GM08714 (cell line): ENCODE measurements around the gene JAG2.

Experiments
- H3K4me3 ChIP-seq: fragments of 200-500 bp; sonication (Bioruptor generic); 2 replicates; pipeline ENCODE4 v1.5.1; 2014; ENCODE audit warnings: mild to moderate bottlenecking, low read length, inconsistent platforms
- ZNF274 ChIP-seq: IDR thresholded peaks from 2 replicates; pipeline ENCODE4 v1.6.1; 2012; ENCODE audit warnings: mild to moderate bottlenecking, low read depth, low read length

JAG2 gene

DNA sequence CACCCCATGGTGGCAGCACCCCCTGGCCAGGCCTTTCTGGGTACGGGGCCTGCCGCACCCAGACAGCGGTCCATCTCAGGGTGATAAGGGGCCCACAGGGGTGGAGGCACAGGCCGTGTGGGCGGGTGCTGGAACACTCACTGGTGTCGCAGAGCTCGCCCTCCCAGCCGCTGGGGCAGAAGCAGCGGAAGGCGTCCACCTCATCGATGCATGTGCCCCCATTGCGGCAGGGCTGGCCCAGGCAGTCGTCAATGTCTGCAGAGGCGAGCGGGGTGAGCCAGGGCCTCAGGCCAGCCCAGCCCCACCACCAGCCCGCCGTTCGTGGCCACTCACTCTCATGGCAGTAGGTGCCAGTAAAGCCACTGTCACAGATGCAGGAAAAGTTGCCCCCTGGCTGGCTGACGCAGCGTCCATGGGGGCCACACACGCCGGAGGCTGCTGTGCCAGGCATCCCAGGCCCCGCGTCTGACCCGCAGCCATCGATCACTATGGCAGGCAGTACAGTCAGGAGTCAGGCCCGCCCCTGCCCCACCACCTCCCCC is 19.9 kb downstream of the JAG2 start:
- no peak overlapping the region for H3K4me3 ChIP-seq
- no peak for TF ChIP-seq ZNF274

DNA sequence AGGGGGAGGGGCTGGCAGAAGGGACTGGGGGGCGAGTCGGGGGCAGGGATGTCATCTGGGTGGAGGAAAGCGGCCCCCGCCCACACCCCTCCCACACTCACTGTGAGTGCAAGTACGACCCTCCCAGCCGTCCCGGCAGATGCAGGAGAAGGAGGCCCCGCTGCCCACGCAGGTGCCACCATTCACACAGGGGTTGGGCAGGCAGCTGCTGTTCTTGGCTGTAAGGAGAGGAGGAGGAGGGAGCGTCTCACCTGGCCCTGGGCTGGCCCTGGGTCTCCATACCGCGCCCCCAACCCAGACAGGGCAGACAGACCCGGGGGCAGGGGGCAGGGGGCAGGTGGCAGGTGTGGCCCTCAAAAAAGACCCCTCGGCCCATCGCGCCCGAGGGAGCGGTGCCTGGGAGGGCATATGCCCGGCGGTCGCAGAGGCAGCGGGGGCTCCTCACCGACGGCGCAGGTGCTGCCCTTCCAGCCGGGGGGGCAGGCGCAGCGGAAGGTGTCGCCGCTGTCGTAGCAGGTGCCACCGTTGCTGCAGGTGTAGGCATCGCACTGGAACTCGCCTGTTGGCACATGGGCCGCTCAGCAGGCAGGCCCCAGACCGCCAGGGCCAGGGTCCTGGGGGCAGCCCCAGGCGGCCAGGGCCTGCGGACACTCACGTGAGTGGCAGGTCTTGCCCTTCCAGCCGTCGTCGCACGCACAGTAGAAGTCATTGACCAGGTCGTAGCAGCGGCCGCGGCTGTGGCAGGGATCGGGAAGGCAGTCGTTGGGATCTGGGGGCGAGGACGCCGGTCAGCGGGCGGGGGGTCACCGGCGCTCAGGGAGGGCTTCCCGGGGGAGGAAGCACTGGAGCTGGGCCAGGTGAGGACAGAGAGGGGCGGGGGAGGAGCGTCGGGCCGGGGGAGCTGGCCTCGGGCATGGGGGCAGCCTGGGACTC is 20.6 kb downstream of the JAG2 start:
- H3K4me3 ChIP-seq: no peak overlapping the region
- TF ChIP-seq ZNF274: no peak

- no peak for TF ChIP-seq ZNF274
- no peak overlapping the region for H3K4me3 ChIP-seq
Measured at GRCh38 chr14:105146976-105147635, 21.5 kb downstream of the JAG2 start.

GRCh38 chr14:105146181-105146975 is 22.2 kb downstream of the JAG2 start:
- TF ChIP-seq ZNF274: no peak
- H3K4me3 ChIP-seq: no peak overlapping the region

DNA sequence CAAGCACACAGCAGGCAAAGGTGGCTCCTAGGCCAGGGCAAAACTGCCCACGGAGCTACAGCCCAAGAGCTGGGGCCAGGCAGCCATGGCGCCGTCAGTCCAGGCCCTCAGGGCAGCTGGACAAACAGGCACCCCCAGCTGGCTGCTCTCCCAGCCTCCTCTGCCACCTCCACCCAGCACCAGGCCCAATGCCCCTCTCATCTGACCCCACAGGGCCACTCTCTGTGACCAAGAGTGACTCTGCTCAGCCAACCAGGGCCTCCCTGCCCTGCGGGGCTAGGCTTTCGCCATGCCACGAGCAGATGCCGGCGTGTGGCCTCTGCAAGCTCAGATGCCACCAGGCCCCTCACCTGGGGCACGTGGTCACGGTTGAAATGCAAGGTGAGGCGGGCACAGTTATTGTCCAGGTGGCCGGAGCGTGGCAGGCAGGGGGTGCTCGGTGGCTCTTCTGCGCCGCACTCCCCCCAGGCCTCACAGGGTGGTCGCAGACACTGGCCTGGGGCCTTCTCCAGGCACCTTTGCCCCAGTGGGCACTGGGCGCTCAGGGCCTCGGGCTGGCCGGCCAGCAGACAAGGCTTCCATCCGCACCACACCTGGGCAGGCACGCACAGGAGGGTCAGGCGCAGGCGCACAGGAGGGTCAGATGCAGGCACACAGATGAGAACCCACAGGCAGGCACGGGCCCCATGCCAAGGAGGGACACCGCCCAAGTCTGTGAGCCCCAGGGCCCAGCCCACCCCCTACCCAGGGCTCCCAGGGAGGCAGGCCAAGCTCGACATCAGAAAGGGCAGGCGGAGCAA is 23.0 kb downstream of the JAG2 start:
- no peak overlapping the region for H3K4me3 ChIP-seq
- no peak for TF ChIP-seq ZNF274

GRCh38 chr14:105144666-105145380 is 23.8 kb downstream of the JAG2 start:
- no peak for TF ChIP-seq ZNF274
- no peak overlapping the region for H3K4me3 ChIP-seq

DNA sequence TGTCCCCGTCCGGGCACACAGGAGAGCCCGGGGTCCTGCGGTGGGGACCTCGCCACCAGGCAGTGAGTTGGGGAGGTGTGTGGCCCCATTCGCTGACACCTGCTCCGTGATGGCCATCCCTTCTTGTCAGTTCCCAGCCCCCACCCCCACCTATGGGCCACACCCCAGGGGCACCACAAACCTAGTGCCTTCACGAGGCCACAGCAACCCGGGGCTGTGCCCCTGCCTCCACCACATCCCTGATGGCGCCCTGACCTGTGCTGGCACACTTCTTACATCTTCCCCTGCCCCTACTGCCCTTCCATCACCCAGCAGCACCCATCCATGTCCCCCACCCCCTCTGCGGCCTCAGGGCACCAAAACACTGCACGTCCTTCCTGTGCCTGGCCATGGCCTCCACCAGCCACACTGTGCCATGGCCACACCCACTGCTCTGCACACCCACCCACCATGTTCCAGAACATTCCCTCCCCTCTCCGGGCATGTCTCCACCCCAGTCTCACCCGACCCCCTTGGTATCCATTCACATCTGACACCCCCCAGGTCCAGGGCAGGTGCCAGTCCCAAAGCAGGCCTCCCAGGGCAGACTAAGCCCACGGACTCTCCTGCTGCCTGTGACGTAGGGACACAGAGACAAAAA is 24.4 kb downstream of the JAG2 start:
- H3K4me3 ChIP-seq: no peak overlapping the region
- no peak for TF ChIP-seq ZNF274

GRCh38 chr14:105143451-105144025 is 25.0 kb downstream of the JAG2 start:
- H3K4me3 ChIP-seq: no peak overlapping the region
- no peak for TF ChIP-seq ZNF274

DNA sequence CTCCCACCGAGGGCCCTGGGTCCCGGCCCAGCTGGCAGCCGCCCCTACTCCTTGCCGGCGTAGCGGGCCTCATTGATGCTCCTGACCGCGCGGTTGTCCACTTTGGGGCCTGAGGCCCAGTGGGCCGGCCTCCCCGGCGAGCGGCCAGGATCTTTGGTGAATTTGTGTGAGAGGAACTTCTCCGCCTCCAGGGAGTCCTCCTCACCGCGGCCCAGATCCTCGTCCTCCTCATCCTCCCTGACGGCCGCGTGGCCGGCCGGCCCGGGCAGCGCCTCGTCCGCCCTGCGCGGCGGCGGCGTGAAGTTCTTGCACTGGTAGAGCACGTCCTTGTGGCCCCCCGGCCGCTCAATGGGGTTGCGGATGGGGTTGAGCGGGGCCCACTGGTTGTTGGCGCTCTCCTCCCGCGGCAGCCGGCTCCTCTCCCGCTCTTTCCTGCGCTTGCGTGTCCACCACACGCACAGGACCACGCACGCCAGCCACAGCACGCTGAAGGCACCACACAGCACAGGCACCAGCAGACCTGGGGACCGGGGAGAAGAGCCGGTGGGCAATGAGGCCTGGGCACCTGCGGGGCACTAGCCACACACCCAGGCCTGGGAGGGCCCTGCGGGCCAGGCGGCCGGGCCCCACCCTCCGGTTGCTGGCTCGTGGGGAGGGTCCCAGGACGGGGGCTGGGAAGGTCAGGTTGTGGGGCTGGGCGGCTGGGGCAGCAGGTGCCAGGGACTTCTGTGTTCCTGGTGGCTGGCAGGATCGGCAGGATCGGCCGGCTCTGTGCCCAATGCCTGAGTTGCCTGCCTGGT is 25.7 kb downstream of the JAG2 start:
- H3K4me3 ChIP-seq: no peak overlapping the region
- no peak for TF ChIP-seq ZNF274

DNA sequence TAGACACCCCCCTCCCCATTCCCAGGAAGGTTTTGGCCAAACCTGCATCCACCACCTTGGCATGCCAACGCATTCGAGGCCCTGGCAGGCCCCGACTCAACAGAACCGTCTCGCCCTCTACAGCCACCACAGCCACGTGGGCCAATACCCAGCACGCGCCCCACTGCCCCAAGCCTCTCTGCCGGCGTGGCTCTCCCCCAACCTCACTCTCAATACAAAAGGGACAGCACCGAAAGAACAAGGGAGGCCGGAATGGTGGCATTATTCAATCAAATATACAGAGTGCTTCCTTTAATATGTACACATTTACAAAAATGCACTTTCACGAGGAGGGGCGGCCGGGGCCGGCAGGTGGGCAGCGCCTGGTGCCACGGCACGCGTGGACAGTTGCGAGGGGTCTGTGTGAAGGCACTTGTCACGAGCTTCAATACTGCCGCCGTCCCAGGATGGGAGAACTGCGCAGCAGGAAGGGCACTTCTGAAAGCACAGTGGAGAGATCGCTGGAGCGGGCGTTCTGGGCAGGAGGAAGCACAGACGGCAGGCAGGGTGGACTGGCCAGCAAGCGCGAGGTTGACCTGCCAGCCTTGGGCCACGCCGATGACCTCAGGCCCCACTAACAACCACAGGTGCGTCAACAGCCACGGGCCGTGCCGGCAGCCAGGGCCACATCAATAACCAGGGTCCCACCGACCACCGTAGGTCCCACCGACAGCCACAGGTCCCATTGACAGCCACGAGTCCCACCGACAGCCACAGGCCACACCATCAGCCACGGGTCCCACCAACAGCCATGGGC is 26.9 kb downstream of the JAG2 start:
- TF ChIP-seq ZNF274: no peak
- no peak overlapping the region for H3K4me3 ChIP-seq

GRCh38 chr14:105141026-105141425 is 27.6 kb downstream of the JAG2 start:
- no peak overlapping the region for H3K4me3 ChIP-seq
- TF ChIP-seq ZNF274: no peak
